HG03571 (cell line): ENCODE results near the gene TNFRSF1A.

ENCODE experiments used
- ATAC-seq: cut with Tn5 transposase; IDR thresholded peaks from one replicate; pipeline ENCODE4 v1.9.1; 2021; ENCODE audit not compliant: unreplicated experiment

The TNFRSF1A gene

DNA sequence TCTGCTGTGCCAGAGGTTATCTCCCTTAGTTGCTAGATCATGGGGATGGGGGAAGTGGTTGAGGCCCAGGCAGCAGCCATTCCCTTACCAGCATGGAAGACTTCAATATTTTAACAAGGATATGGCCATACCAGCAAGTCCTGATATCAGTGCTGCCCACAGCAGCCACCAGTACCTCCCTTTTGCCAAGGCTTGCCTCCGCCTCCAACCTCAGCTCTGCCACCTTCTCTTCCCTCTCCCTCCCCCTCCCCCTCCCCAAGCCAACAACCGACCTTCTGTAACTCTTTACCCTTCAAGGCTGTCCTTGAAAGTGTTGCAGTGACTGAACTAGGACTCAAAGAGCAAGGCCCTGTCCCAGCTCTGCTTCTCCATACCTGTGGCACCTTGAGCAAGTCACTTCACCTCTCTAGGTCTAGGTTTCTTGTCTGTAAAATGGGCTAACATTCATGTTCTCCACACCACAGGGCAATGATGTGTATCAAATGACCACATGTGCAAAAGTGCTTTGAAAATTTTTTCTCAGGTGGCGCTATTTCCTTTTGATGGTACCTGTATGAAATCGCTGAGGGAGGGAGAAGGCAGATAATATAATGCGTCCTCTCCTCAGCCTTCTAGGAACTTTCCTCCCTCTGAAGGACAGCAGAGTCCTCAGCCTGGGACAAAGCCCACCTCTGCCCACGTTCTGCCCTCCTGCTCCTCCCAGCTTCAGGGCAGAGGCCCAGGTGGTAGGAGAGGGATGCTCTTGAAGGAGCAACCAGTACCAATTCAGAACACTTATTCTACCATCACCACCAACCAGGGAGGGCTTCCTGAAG lies 16.7 kb downstream of the TNFRSF1A start:
- ATAC-seq, result no peak

DNA sequence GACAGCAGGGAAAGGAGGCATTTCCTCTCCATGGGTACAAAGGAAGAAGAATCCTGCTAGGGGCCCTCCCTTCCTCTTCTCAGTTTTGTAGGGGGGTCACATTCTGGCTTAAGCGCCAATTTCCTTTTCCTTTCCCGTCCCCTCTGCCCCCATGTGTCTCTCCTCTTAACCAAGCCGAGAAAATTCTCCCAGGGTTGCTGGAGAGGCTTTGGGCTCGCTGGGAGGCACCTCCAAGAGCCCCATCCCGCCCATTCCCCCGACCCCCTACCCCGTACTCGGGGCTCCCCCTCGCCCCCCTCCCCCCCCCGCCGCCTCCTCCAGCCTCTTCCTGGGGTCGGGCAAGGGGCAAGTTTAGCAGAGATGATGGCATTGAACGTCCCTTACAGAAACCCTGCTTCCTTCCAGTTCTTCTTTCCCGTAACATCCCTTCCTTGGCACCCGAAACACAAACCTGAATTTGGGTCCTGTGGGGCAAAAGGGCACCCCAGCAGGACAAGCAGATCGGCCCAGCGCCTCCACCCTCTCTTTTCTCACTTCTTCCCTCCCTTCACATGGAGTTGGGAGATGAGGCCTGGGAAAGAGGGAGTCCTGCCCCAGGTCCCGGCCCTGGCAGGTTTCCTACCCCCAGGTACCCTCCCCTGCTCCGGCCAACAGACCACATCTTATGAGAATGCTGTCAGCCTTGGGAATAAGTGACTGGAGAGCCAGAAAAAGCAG lies 17.7 kb downstream of the TNFRSF1A start:
- ATAC-seq, result no peak

GRCh38 chr12:6323340-6323994 lies 18.4 kb downstream of the TNFRSF1A start:
- ATAC-seq, result no peak

DNA sequence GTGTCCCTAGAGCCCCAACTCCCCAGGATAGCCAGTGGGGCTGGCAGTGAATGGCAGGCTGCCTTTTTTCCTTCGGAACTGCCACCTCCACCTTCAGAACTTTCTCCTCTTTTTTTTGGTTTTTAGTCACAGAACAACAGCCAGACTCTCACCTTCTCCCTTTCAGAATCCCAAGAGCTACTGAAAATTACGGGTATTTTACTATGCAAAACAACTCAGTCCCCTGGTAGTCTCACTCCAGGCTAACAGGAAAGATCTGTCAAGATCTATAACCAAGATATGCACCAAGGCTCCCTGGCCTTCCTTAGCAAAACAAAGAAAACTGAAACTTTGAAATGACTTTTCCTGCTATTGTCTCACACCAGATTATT lies 18.9 kb downstream of the TNFRSF1A start:
- ATAC-seq, result no peak

- no peak for ATAC-seq
Observed at GRCh38 chr12:6322352-6322751, 19.5 kb downstream of the TNFRSF1A start.

DNA sequence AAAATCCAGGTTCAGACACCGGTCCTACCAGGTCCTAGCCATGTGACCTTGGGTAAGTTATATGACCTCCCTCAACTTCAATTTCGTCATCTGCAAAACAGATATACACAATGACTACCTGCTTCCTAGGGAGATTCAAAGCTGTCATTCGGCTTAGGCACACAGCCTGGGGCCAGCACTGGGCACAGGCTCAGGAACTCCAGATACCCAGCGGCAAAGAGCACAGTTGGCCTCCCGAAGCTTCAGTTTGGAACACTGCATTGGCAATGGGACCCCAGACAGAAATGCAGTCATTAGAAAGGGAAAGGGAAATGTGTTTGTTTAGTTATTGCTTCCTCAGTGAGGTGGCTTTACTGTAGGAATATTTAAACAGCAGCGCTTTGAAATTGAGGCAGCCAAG lies 20.0 kb downstream of the TNFRSF1A start:
- ATAC-seq, result no peak

GRCh38 chr12:6319446-6319845 lies 22.4 kb downstream of the TNFRSF1A start:
- no peak for ATAC-seq

- no peak for ATAC-seq
Observed at GRCh38 chr12:6318440-6318879, 23.4 kb downstream of the TNFRSF1A start.

GRCh38 chr12:6317693-6318439 lies 24.0 kb downstream of the TNFRSF1A start:
- no peak for ATAC-seq

DNA sequence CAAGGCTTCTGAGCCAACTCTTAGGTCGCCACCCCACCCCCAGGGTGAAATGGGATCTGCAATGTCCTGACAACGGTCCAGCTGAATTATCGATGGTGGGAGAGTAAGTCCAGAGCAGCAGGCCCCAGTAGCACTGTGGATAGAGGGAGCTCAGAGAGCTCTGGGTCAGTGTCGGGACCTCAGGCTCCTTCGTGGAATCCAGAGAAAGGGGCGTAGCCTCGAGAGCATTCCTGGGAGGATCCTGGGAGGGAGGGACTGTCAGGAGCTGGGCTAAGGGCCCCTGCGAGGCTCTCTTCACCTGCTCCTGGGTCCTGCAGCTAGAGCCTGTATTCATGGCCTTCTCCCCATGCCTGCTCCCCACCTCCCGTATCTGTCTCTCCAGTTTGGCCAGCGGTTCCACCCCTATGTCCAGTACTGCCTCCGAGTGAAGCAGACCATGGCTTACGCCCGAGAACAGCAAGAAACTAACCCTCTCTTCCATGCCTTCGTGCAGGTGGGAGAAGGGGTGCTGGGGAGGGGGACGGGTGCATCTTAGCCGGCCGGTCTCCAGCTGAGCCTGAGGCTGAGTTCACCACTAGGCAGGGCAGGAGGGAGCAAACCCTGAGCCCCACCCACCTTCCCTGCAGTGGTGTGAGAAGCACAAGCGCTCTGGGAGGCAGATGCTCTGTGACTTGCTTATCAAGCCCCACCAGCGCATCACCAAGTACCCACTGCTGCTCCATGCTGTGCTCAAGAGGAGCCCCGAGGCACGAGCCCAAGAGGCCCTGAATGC lies 24.8 kb downstream of the TNFRSF1A start:
- no peak for ATAC-seq

- ATAC-seq, result no peak
Observed at GRCh38 chr12:6315704-6316597, 25.9 kb downstream of the TNFRSF1A start.

- ATAC-seq, result no peak
Observed at GRCh38 chr12:6315184-6315583, 26.7 kb downstream of the TNFRSF1A start.

GRCh38 chr12:6314776-6315175 lies 27.1 kb downstream of the TNFRSF1A start:
- ATAC-seq, result no peak

DNA sequence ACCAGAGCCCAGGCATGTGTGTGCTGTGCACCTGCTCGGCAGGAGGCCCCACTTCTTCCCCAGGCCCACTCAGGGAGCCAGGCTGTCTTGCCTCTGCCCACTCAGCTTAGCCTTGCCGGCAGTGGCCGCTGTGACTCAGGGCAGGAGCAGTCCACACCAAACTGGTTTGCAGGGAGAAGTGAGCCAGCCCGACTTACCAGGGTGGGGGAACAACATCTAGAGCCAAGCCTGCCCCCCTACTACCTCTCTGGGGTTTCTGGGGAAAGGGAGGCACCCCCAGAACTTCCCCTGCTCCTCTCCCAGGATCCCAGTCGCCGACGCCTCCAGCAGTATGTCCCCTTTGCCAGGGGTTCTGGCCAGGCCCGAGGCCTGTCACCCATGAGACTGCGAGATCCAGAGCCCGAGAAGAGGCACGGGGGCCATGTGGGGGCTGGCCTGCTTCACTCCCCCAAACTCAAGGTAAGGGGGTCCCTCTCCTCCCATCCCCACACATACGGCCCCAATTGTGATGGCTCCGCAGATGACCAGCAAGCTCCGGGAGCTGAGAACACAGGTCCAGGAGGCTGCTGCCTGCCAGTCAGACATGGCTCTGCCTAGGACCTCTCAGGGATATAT lies 28.4 kb downstream of the TNFRSF1A start:
- ATAC-seq, result no peak

GRCh38 chr12:6312529-6313325 lies 29.1 kb downstream of the TNFRSF1A start:
- peak; percentile 44 for ATAC-seq

DNA sequence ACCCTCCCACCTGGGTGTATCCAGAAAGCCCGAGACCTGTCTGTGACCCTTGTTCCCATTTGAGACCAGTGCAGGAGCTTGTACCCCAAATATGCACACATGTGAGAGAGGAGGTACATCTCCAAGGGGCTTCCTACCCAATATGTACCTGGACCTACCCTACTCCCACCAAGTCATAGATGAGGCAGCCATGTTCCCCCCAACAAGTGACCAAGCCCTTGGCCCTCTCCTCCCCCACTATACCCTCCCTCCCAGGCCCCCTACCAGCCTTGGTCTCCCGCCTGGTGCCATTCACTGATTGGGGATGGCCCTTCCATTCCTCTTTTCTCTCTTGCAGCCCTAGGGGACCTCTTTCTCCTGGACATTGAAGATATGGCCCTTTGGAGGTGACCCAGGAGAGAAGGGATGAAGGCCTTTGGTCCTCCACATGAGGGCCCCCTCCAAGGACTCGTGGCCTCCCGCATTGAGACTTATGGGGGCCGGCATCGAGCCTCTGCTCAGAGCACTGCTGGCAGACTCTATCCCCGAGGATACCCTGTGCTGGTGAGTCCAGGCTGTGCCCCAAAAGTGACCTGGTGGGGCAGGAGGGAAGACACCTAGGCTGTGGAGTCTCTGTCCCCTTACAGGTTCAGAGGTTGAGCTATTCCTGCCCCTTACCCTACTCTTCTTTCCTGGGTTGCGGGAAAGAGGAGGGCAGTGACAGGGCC lies 29.9 kb downstream of the TNFRSF1A start:
- no peak for ATAC-seq

GRCh38 chr12:6310771-6311610 lies 30.9 kb downstream of the TNFRSF1A start:
- no peak for ATAC-seq
